Measurements from ENCODE around the gene ACTL6B.

The ACTL6B gene

DNA sequence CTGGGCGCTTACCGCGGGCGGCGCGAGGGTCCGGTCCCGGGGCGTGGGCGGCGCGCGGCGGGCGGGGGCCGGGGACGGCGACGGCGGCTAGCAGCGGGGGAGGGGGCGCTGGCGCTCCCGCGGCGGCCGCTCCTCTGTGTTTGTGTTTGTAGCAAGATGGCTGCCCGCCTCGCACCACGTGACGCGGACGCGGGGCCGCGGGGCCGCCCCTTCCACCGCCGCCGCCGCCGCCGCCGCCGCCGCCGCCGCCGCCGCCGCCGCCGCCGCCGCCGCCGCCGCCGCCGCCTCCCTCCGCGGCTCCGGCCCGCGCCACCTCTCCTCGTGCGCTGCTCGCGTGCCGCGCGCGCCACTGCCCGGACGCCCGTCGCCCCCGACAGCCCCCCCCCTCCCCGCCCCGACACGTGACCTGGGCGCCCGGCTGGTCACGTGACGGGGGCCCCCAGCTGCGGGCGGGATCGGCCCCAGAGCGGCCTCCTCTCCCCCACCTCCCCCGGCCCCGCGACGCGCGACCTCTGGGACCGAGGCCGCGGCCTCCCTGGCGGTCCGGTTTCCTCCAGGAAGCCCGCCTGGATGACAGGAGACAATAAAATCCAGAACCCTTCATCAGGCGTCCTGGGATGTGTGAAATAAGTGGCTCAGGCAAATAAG, 38.0 kb upstream of the ACTL6B start, which contains the start of gene GIGYF1:
TSS of gene GIGYF1 (minus strand) at position 153 of the 648 bp plus-strand sequence. CDS start 6,012 bp downstream, outside the sequence.
- ChIA-PET POLR2A (interaction anchor here (0.6 to 6.5 kb wide), 7 partner anchors 9 to 158 kb away, joined by 3 to 61 read pairs (median 4); partner anchors contain the start of genes FBXO24, MOSPD3, POP7 and SLC12A9), CTCF (interaction anchor here (0.5 kb wide), 1 partner anchor 32 kb away, joined by 3 read pairs; no protein-coding TSS in a partner anchor)
- DNase-seq (ENCODE audit: extremely low spot score): peak; percentile 82
- TF ChIP-seq SUZ12 (IDR thresholded peaks at IDR 0.05): no peak
- no peak for TF ChIP-seq HDGF (IDR thresholded peaks at IDR 0.05; ENCODE audit: borderline replicate concordance)
- TF ChIP-seq, protein P1, sequence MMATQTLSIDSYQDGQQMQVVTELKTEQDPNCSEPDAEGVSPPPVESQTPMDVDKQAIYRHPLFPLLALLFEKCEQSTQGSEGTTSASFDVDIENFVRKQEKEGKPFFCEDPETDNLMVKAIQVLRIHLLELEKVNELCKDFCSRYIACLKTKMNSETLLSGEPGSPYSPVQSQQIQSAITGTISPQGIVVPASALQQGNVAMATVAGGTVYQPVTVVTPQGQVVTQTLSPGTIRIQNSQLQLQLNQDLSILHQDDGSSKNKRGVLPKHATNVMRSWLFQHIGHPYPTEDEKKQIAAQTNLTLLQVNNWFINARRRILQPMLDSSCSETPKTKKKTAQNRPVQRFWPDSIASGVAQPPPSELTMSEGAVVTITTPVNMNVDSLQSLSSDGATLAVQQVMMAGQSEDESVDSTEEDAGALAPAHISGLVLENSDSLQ (IDR thresholded peaks at IDR 0.05): no peak
- no peak for TF ChIP-seq ZNF384 (IDR thresholded peaks at IDR 0.05)
- TF ChIP-seq L3MBTL2 (conservative IDR thresholded peaks at IDR 0.05): peak; percentile 97

- ChIA-PET POLR2A (interaction anchor here (0.6 to 6.5 kb wide), 8 partner anchors 8 to 159 kb away, joined by 3 to 61 read pairs (median 4); partner anchors contain the start of genes FBXO24, MOSPD3, POP7 and SLC12A9), CTCF (interaction anchor here (0.5 to 2.1 kb wide), 8 partner anchors 12 to 134 kb away, joined by 3 to 14 read pairs (median 4); partner anchors contain the start of genes MOSPD3 and POP7)
- peak; percentile 42 for DNase-seq (ENCODE audit: extremely low spot score)
- no peak for TF ChIP-seq ARNT (IDR thresholded peaks at IDR 0.05)
- TF ChIP-seq NFRKB (IDR thresholded peaks at IDR 0.05): no peak
- TF ChIP-seq FOXA1 (IDR thresholded peaks at IDR 0.05): no peak
- no peak for TF ChIP-seq LEF1 (IDR thresholded peaks at IDR 0.05; ENCODE audit: borderline replicate concordance)
- no peak for TF ChIP-seq FOXM1 (IDR thresholded peaks at IDR 0.05; ENCODE audit: borderline replicate concordance)
- TF ChIP-seq, protein P1 (IDR thresholded peaks at IDR 0.05): no peak
Observed at GRCh38 chr7:100693312-100694097, 37.3 kb upstream of the ACTL6B start.

DNA sequence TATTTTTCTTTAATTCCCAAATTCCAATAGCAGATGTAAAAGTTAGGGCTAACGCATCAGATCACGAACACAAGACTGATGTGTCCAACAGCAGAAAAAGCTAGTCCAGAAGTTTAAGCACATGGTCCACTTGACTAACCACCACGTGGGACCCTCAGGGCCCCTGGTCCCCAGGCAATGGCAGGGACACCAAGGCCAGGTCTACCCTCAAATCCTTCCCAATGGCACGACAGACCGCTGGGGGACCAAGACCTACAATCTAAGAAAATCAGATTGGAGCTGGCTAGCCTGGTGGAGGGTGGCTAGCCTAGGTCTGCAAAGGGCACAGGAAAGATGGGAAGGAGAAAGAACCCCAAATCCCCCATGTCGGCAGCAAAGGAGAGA, 36.3 kb upstream of the ACTL6B start:
- ChIA-PET CTCF (interaction anchor here (0.6 to 2.1 kb wide), 8 partner anchors 12 to 134 kb away, joined by 3 to 14 read pairs (median 4); partner anchors contain the start of genes MOSPD3 and POP7), POLR2A (interaction anchor here (0.9 to 6.5 kb wide), 7 partner anchors 9 to 263 kb away, joined by 3 to 61 read pairs (median 5); partner anchors contain the start of genes FBXO24, MOSPD3 and POP7)
- DNase-seq (ENCODE audit: extremely low spot score): no peak
- TF ChIP-seq HDGF (IDR thresholded peaks at IDR 0.05; ENCODE audit: borderline replicate concordance) (no peak), TARDBP (IDR thresholded peaks at IDR 0.05) (no peak), LEF1 (IDR thresholded peaks at IDR 0.05; ENCODE audit: borderline replicate concordance) (no peak), SUZ12 (IDR thresholded peaks at IDR 0.05) (no peak), CTBP1 (IDR thresholded peaks at IDR 0.05; ENCODE audit: borderline replicate concordance) (no peak), FOXM1 (IDR thresholded peaks at IDR 0.05; ENCODE audit: borderline replicate concordance) (no peak), NFRKB (IDR thresholded peaks at IDR 0.05) (no peak), SP1 (IDR thresholded peaks at IDR 0.05) (no peak), FOXK2 (IDR thresholded peaks at IDR 0.05) (no peak), FOXA1 (IDR thresholded peaks at IDR 0.05) (no peak), ZNF384 (IDR thresholded peaks at IDR 0.05) (no peak), ELF4 (IDR thresholded peaks at IDR 0.05) (no peak), L3MBTL2 (conservative IDR thresholded peaks at IDR 0.05) (no peak), ARNT (IDR thresholded peaks at IDR 0.05) (no peak)
- TF ChIP-seq, protein P1 (IDR thresholded peaks at IDR 0.05): no peak

DNA sequence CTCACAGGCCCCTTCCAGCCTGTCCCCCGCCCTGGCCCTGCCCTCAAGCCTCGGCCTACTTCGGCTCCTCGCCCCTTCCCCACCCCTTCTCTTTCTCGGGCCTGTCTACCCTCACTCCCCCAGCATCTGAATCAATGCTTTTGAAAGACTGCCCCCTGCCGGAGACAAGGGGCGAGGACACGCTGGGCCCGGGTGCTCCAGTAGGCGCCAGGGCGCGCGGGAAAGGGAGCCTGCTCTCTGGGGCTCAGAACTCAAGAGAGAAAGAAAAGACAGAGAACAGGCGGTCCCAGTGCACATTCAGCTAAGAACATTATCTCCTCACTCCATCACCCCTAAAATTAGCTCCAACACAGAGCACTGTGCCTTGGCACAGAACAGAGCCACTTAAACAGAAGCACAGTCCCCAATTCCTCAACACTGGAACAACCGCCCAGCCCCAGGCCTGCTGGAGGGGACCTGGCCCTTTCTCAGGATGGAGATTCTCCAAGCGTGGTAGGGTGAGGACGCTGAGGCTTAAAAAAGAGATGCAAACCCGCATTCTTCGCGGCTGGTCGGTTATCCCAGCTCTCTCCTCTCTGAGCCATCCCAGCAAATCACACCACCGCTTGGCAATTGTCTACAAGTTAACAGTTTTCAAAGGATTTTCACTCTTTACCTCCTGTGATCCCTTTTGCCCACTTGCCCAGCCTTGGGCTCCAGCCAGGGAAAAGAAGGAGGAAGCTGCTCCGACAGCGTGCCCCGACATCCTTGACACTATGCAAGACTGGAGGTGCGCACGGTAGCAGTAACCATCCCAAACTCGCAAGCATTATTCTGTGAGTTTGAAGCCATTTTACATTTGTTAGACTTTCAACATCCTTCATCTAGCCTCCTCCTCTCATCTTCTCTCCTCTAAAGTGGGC, 35.7 kb upstream of the ACTL6B start:
- ChIA-PET POLR2A (interaction anchor here (1.0 to 6.5 kb wide), 6 partner anchors 8 to 263 kb away, joined by 3 to 61 read pairs (median 4); partner anchors contain the start of genes FBXO24, LRCH4 and POP7), CTCF (interaction anchor here (0.7 to 2.1 kb wide), 11 partner anchors 11 to 102 kb away, joined by 3 to 14 read pairs (median 4); partner anchors contain the start of genes MOSPD3 and POP7)
- no peak for TF ChIP-seq CTBP1 (IDR thresholded peaks at IDR 0.05; ENCODE audit: borderline replicate concordance)
- TF ChIP-seq HDGF (IDR thresholded peaks at IDR 0.05; ENCODE audit: borderline replicate concordance): no peak
- TF ChIP-seq SUZ12 (IDR thresholded peaks at IDR 0.05): no peak
- TF ChIP-seq LEF1 (IDR thresholded peaks at IDR 0.05; ENCODE audit: borderline replicate concordance): no peak
- no peak for TF ChIP-seq L3MBTL2 (conservative IDR thresholded peaks at IDR 0.05)
- no peak for TF ChIP-seq TARDBP (IDR thresholded peaks at IDR 0.05)
- no peak for TF ChIP-seq NFRKB (IDR thresholded peaks at IDR 0.05)
- TF ChIP-seq FOXM1 (IDR thresholded peaks at IDR 0.05; ENCODE audit: borderline replicate concordance): no peak
- TF ChIP-seq SP1 (IDR thresholded peaks at IDR 0.05): no peak
- TF ChIP-seq ARNT (IDR thresholded peaks at IDR 0.05): no peak
- TF ChIP-seq FOXK2 (IDR thresholded peaks at IDR 0.05): no peak
- no peak for TF ChIP-seq ZNF384 (IDR thresholded peaks at IDR 0.05)
- TF ChIP-seq, protein P1 (IDR thresholded peaks at IDR 0.05): no peak
- TF ChIP-seq BHLHE40 (IDR thresholded peaks at IDR 0.05; ENCODE audit: borderline replicate concordance): no peak
- no peak for TF ChIP-seq ELF4 (IDR thresholded peaks at IDR 0.05)
- no peak for TF ChIP-seq FOXA1 (IDR thresholded peaks at IDR 0.05)
- DNase-seq (ENCODE audit: extremely low spot score): peak; percentile 83

All from HEK293T (cell line).